GM23248 (cell line): ENCODE results near the gene TMEM163.

Source experiments
- EZH2 ChIP-seq: fragments of 200-600 bp; sonication (generic); IDR thresholded peaks from 2 replicates; pipeline ENCODE4 v1.6.1; 2018; ENCODE audit warnings: antibody characterized with exemption, mild to moderate bottlenecking; ENCODE audit not compliant: insufficient read depth, poor library complexity, severe bottlenecking
- EZH2phosphoT487 ChIP-seq: fragments of 200-600 bp; sonication (generic); IDR thresholded peaks from 2 replicates; pipeline ENCODE4 v1.6.1; 2018; ENCODE audit warnings: antibody characterized with exemption, moderate library complexity, mild to moderate bottlenecking, low read depth; ENCODE audit not compliant: insufficient read depth

DNA sequence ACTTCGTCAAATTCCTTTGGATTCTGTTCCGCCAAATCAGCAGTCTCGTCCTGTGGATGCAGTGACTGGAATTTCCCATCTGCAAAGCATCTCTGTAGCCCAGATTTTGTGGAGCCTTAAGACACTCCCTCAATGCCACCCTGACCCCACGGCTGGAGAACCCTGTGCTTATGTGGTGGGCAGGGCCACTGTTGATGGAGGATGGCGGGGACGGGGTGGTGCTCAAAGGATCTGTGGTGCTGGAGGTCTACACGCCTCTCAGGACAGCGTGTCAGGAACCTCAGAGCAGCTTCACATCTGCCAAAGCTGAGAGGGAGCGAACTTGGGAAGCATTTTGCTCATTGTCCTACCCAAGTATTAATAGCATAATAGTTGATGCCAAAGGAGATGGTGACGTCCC is 264.8 kb downstream of the TMEM163 start:
- TF ChIP-seq EZH2phosphoT487 (no peak), EZH2 (no peak)
